ENCODE measurements around the gene PDK2. TPM values are rescaled to one million over a fixed set of nuclear protein-coding genes. Genes with fewer than 3 reads are reported as not detected.

The PDK2 gene
- total RNA-seq, 1 experiment from 2014 or later: 112 TPM

- no peak for DNase-seq (ENCODE audit: low spot score)
- in situ Hi-C loops (cut with HindIII; ENCODE audit: low sequenced_read_pairs): no loop called here
These were observed 941 bp downstream of the PDK2 start for GRCh38 chr17:50096092-50096491.

GRCh38 chr17:50096758-50097157 lies 1.6 kb downstream of the PDK2 start:
- in situ Hi-C loops (cut with HindIII; ENCODE audit: low sequenced_read_pairs): no loop called here
- no peak for DNase-seq (ENCODE audit: low spot score)

DNA sequence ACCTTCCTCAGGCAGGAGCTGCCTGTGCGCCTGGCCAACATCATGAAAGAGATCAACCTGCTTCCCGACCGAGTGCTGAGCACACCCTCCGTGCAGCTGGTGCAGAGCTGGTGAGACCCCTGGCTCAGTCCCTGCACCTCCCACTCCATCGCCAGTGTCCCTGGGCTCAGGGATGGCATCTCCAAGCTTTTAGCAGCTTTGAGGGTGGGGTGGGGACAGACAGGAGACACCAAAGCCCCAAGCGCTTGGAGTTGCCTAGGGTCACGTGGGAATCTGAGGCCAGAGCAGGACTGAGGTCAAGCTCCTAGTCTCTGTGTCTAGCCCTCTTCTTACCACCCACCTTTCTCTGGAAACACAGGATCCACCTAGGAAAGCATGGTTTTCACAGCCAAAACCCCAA lies 2.3 kb downstream of the PDK2 start:
- DNase-seq (ENCODE audit: low spot score): no peak
- in situ Hi-C loops (cut with HindIII; ENCODE audit: low sequenced_read_pairs): no loop called here

GRCh38 chr17:50097926-50098325 lies 2.8 kb downstream of the PDK2 start:
- DNase-seq (ENCODE audit: low spot score): no peak
- in situ Hi-C loops (cut with HindIII; ENCODE audit: low sequenced_read_pairs): no loop called here

GRCh38 chr17:50098583-50098982 lies 3.4 kb downstream of the PDK2 start:
- no peak for DNase-seq (ENCODE audit: low spot score)
- in situ Hi-C loops (cut with HindIII; ENCODE audit: low sequenced_read_pairs): no loop called here

- in situ Hi-C loops (cut with HindIII; ENCODE audit: low sequenced_read_pairs): no loop called here
- peak; percentile 95 for DNase-seq (ENCODE audit: low spot score)
These were observed 3.9 kb downstream of the PDK2 start for GRCh38 chr17:50099003-50099402.

- in situ Hi-C loops (cut with HindIII; ENCODE audit: low sequenced_read_pairs): no loop called here
- no peak for DNase-seq (ENCODE audit: low spot score)
These were observed 5.3 kb downstream of the PDK2 start for GRCh38 chr17:50100480-50100883.

- DNase-seq (ENCODE audit: low spot score): peak; percentile 74
- in situ Hi-C loops (cut with HindIII; ENCODE audit: low sequenced_read_pairs): no loop called here
These were observed 5.8 kb downstream of the PDK2 start for GRCh38 chr17:50100921-50101345.

DNA sequence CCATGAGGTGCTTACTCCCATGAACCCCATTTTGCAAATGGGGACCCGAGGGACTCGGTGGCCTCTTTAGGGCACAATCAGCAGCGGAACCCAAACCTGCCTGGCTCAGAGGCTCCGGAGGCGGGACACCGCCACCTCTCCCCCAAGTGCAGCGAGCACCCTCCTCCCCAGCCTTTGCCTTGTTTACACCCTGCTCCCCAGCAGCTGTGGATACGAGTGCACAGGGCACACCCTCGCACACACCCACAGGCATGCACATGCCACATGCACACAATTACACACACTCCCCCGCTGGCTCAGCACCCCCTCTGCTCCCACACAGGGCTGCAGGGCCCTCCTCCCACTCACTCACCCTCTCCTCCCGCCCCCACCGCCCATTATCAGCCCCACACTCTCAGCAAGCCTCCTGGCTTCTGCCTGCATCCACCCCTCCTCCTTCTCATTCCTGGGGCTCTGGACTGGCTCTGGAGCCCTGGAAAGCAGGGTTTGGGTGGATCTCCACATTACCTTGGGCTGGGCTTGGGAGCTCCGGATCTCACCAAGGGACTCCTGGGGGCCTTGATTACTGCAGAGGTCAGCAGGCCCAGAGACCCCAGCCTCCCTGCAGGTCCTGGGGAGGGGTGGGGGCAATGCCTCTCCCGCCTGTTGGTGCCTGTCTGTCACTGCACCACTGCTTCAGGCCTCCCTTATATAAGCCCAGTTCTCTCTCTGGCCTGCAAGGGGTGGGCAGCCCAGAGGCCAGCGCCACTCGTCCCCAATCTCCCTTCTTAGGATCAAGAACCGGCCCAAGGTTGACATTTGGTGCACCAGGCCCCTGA lies 6.4 kb downstream of the PDK2 start:
- in situ Hi-C loops (cut with HindIII; ENCODE audit: low sequenced_read_pairs): no loop called here
- no peak for DNase-seq (ENCODE audit: low spot score)

GRCh38 chr17:50102164-50102991 lies 7.2 kb downstream of the PDK2 start:
- DNase-seq (ENCODE audit: low spot score): no peak
- in situ Hi-C loops (cut with HindIII; ENCODE audit: low sequenced_read_pairs): no loop called here

DNA sequence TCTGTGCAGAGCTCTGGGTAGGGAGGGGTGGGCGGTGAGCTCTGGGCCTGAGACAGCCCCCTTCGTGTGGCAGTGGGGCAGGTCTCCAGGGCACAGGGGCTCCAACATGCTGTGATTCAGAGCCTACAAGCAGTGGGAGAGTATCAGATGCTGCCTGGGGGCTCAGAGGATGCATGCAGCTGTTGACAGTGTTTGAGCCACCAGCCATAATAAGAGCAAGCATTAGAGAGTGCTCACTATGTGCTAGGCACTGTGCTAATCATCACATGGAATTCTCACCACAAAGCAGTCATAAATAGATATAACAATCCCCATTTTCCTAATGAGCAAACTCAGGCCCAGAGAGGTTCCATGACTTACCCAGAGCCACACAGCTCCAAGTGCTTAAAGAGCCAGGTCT lies 8.1 kb downstream of the PDK2 start:
- in situ Hi-C loops (cut with HindIII; ENCODE audit: low sequenced_read_pairs): no loop called here
- no peak for DNase-seq (ENCODE audit: low spot score)

DNA sequence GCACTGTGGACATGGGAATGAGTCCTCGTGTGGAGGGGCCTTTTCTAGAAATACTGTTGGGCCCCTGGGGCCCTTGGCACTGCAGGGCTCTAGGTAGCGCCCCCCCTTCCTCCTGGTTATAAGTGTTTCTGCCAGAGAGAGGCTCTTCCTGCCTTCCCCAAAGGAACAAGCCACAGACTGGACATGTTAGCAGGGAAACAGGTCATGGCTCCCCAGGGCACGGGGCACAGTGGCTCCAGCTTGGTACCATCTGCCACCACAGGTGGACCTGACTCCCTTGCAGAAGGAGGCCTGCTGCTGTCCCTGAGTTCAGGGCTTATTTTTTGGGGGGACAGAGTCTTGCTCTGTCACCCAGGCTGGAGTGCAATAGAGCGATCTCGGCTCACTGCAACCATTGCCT lies 8.8 kb downstream of the PDK2 start:
- in situ Hi-C loops (cut with HindIII; ENCODE audit: low sequenced_read_pairs): no loop called here
- DNase-seq (ENCODE audit: low spot score): peak; percentile 91

DNA sequence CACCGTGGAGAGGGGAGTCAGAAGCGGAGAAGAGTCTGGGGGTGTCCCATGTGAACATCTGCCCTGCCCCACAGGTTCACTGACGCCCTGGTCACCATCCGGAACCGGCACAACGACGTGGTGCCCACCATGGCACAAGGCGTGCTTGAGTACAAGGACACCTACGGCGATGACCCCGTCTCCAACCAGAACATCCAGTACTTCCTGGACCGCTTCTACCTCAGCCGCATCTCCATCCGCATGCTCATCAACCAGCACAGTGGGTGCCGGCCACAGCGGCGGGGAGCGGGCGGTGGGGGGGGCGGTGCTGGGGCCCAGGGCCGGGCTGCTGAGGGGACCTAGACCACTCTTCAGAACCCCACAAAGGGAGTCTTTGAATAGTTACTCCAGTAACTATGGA lies 10.7 kb downstream of the PDK2 start:
- in situ Hi-C loops (cut with HindIII; ENCODE audit: low sequenced_read_pairs): no loop called here
- no peak for DNase-seq (ENCODE audit: low spot score)

DNA sequence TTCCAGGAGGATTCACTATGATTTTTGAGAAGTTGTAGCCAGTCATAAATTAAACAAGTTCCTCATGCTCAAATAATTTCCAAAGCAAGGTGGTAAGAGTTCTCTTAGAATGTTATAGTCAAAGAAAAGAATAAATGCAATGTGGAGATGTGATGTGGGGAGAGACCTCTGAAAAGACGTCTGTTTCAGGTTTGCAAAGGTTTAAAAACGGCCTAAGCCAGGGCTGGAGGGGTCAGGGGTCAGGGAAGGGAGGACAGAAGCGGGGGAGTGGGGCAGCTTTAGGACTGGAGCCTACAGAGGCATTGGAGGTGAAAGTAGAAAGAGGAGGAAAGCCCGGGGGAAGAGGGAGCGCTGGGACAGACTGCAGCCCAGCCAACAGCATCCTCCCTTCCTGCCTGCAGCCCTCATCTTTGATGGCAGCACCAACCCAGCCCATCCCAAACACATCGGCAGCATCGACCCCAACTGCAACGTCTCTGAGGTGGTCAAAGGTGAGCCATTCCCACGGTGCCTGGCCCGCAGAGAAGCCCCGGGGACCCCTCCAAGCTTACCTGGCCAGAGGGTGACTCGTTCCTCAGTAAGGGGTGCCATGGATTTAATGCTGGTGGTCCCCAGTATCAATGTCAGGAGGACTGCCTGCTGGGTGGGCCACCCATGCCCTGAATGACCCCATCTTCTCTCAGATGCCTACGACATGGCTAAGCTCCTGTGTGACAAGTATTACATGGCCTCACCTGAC lies 11.4 kb downstream of the PDK2 start:
- in situ Hi-C loops (cut with HindIII; ENCODE audit: low sequenced_read_pairs): no loop called here
- DNase-seq (ENCODE audit: low spot score): peak; percentile 2

- in situ Hi-C loops (cut with HindIII; ENCODE audit: low sequenced_read_pairs): no loop called here
- DNase-seq (ENCODE audit: low spot score): peak; percentile 1
These were observed 12.8 kb downstream of the PDK2 start for GRCh38 chr17:50107790-50108414.

DNA sequence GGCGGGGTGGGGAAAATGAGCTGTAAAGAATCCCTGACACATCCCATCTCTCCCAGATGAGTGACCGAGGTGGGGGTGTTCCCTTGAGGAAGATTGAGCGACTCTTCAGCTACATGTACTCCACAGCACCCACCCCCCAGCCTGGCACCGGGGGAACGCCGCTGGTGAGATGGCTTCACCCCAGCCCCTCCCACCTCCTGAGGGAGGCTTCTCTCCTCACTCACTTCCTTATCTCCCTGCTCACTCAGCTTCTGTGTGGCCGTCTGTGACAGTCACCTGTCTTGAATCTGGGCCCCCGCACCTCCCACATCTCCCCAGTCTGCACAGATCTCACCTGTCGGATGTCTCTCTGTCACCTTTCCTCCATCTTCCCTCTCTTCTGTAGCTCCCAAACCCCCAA lies 13.4 kb downstream of the PDK2 start:
- in situ Hi-C loops (cut with HindIII; ENCODE audit: low sequenced_read_pairs): no loop called here
- DNase-seq (ENCODE audit: low spot score): peak; percentile 1

- in situ Hi-C loops (cut with HindIII; ENCODE audit: low sequenced_read_pairs): no loop called here
- DNase-seq (ENCODE audit: low spot score): no peak
These were observed 14.1 kb downstream of the PDK2 start for GRCh38 chr17:50109207-50109606.

DNA sequence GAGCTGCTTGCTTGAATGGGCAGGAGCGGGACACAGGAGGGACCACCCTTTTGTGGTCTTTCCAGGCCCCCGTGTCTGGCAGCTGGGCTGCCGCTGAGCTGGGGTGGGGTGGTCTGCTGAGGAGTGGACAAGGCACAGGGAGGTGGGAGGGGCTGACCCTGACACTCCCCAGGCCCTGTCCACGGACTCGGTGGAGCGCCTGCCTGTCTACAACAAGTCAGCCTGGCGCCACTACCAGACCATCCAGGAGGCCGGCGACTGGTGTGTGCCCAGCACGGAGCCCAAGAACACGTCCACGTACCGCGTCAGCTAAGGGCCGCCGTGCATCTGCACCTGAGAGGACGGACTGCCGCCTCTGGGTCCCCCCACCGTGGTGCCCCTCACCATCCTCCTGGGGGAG lies 14.6 kb downstream of the PDK2 start:
- no peak for DNase-seq (ENCODE audit: low spot score)

DNA sequence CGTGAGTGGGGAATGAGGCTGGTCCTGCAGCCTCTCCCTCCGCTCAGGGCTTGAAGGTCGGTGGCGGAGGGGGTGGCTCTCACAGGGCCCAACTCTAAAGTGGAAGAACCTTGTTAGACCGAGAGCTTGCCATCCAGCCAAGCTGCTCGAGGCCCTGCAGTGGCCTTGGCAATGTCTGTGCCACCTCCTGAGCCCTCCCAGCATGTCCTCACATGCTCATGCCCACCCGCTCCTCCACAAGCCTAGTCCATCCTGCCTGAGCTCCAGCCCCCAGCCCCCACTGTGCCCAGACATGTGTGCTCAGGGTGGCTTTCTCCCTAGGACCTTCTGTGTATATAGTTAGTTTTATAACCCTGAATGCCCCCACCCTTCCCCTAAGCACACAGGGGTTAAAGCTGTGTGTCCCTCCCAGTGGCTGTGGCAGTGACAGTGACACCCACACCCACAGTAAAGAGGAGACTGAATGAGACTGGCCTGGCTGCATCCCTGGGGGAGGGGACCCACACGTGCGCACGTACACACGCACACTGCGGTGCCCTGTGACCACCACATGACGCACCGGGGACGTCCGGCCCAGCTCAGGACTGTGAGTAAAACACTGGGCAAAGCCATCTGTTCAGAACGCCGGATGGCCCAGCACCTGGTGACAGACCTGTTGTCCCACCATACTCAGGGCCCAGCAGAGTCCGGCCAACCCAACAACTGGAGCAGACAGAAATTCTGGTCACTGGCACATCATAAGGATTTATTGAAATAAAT lies 15.6 kb downstream of the PDK2 start:
- in situ Hi-C loops (cut with HindIII; ENCODE audit: low sequenced_read_pairs): no loop called here
- peak; percentile 77 for DNase-seq (ENCODE audit: low spot score)

More for the DNA sequence above, 14.6 kb downstream of the PDK2 start:
- in situ Hi-C loops (cut with HindIII; ENCODE audit: low sequenced_read_pairs): no loop called here
